GM12878 (cell line): ENCODE data around the gene ARL3. TPM values are rescaled to one million over a fixed set of nuclear protein-coding genes. Genes with fewer than 3 reads are reported as not detected.

Experiments
- ATAC-seq: fragments of 200-7000 bp; cut with Tn5 transposase; 3 replicates; pipeline ENCODE4 v1.9.1; 2020; ENCODE audit warnings: mild to moderate bottlenecking, moderate library complexity
- BruUV-seq: library from RNA; stranded (reverse); fragments of 400-500 nt; replicated peaks from 2 replicates; lab custom pipeline; 2021; lab: Mats Ljungman, UMichigan
- CTCF ChIA-PET: fragments of 300-600 bp; sonication (Branson Sonifier 250); formaldehyde crosslinking; extraction: SDS; loops from one replicate; lab custom pipeline; 2021; ENCODE audit warnings: inconsistent platforms; lab: Yijun Ruan, JAX
- POLR2A ChIA-PET: fragments of 350-600 bp; formaldehyde crosslinking; extraction: SDS; loops from one replicate; lab custom pipeline; 2021; ENCODE audit warnings: inconsistent platforms; lab: Charles Lee
- RAD21 ChIA-PET: fragments of 300-600 bp; sonication (Branson Sonifier 250); formaldehyde crosslinking; loops from one replicate; lab custom pipeline; 2023; ENCODE audit warnings: antibody characterized with exemption; ENCODE audit not compliant: unreplicated experiment; lab: Charles Lee
- SMC1A ChIA-PET: fragments of 300-600 bp; sonication (Branson Sonifier 250); formaldehyde crosslinking; loops from one replicate; lab custom pipeline; 2023; ENCODE audit not compliant: unreplicated experiment, uncharacterized antibody; lab: Charles Lee
- DNase-seq: peaks from one replicate; pipeline ENCODE4 v3.0.0-alpha.2; 2011; ENCODE audit warnings: low read depth, low spot score
- FAIRE-seq: peaks from 3 replicates; lab custom pipeline; 2011; peaks lifted over from hg19 to GRCh38; lab: Jason Lieb, UNC
- H2AFZ ChIP-seq: 2 replicates; pipeline ENCODE4 v1.6.0; 2011; ENCODE audit warnings: low read depth, low read length, control low read depth; ENCODE audit not compliant: control insufficient read depth
- H3K27ac ChIP-seq: 2 replicates; pipeline ENCODE4 v1.5.1; 2011; ENCODE audit warnings: control low read depth; ENCODE audit not compliant: control insufficient read depth, insufficient read depth
- H3K27me3 ChIP-seq, 2 experiments: replicated peaks in 1 of 2; 2 replicates each; pipeline versions ENCODE4 v1.6.0 to v1.6.1; 2011; ENCODE audit warnings: low read length in 1 of 2; ENCODE audit not compliant: control insufficient read depth in 2 of 2, insufficient read depth in 2 of 2
- H3K36me3 ChIP-seq, 2 experiments: 2 replicates each; pipeline ENCODE4 v1.5.1; 2011; ENCODE audit warnings: low read length in 1 of 2; ENCODE audit not compliant: control insufficient read depth in 2 of 2, insufficient read depth in 2 of 2
- H3K4me1 ChIP-seq: 2 replicates; pipeline ENCODE4 v1.6.1; 2011; ENCODE audit warnings: mild to moderate bottlenecking, low read length, moderate library complexity, mixed read lengths; ENCODE audit not compliant: control insufficient read depth, insufficient read depth
- H3K4me2 ChIP-seq: 2 replicates; pipeline ENCODE4 v1.6.0; 2011; ENCODE audit warnings: control low read depth; ENCODE audit not compliant: control insufficient read depth, insufficient read depth
- H3K4me3 ChIP-seq: fragments of 200-600 bp; sonication (generic); 2 replicates; pipeline ENCODE4 v1.5.1; 2016
- H3K79me2 ChIP-seq: 2 replicates; pipeline ENCODE4 v1.6.0; 2011; ENCODE audit warnings: low read length; ENCODE audit not compliant: control insufficient read depth, insufficient read depth
- H3K9ac ChIP-seq: 2 replicates; pipeline ENCODE4 v1.8.0; 2011; ENCODE audit warnings: low read length, control low read depth, mixed read lengths; ENCODE audit not compliant: control insufficient read depth, insufficient read depth
- H3K9me3 ChIP-seq: replicated peaks from 3 replicates; pipeline ENCODE4 v1.5.1; 2011; ENCODE audit warnings: mild to moderate bottlenecking, low read length; ENCODE audit not compliant: control insufficient read depth, insufficient read depth
- H4K20me1 ChIP-seq: 2 replicates; pipeline ENCODE4 v1.6.0; 2011; ENCODE audit not compliant: control insufficient read depth, insufficient read depth
- BHLHE40 ChIP-seq, 2 experiments: fragments of 450-650 bp in 1 of 2; IDR thresholded peaks; 2 replicates each; pipeline ENCODE4 v1.6.1; 2011 to 2017; ENCODE audit warnings: low read depth in 2 of 2, borderline replicate concordance in 1 of 2, improper control_type of control experiment in 1 of 2, low read length in 1 of 2, mild to moderate bottlenecking in 1 of 2
- ESRRA ChIP-seq: IDR thresholded peaks from 2 replicates; pipeline ENCODE4 v1.6.1; 2012; ENCODE audit warnings: mild to moderate bottlenecking, low read length, improper control_type of control experiment
- GATAD2B ChIP-seq: fragments of 450-650 bp; conservative IDR thresholded peaks from 2 replicates; pipeline ENCODE4 v1.6.1; 2017; ENCODE audit warnings: low read depth, mild to moderate bottlenecking, moderate library complexity
- IKZF1 ChIP-seq: fragments of 450-650 bp; conservative IDR thresholded peaks from 2 replicates; pipeline ENCODE4 v1.6.1; 2017; ENCODE audit warnings: antibody characterized with exemption, mild to moderate bottlenecking
- IKZF2 ChIP-seq, 2 experiments: fragments of 450-650 bp; IDR thresholded peaks; 2 replicates each; pipeline ENCODE4 v1.6.1; 2017; ENCODE audit warnings: mild to moderate bottlenecking in 2 of 2, moderate library complexity in 2 of 2
- KLF5 ChIP-seq: fragments of 450-650 bp; IDR thresholded peaks from 2 replicates; pipeline ENCODE4 v1.6.1; 2014; ENCODE audit warnings: mild to moderate bottlenecking; ENCODE audit not compliant: partially characterized antibody
- MEF2B ChIP-seq: fragments of 450-650 bp; IDR thresholded peaks from 2 replicates; pipeline ENCODE4 v1.6.1; 2018; ENCODE audit warnings: mild to moderate bottlenecking, moderate library complexity; ENCODE audit not compliant: partially characterized antibody, poor library complexity, severe bottlenecking
- RAD21 ChIP-seq: IDR thresholded peaks from 2 replicates; pipeline ENCODE4 v1.6.1; 2011; ENCODE audit warnings: mild to moderate bottlenecking, low read depth, low read length, moderate library complexity; ENCODE audit not compliant: insufficient read depth
- SMC3 ChIP-seq: IDR thresholded peaks from 2 replicates; pipeline ENCODE4 v1.6.1; 2011; ENCODE audit warnings: low read length, improper control_type of control experiment, borderline replicate concordance
- SREBF1 ChIP-seq: IDR thresholded peaks from 2 replicates; pipeline ENCODE4 v1.6.1; 2012; ENCODE audit warnings: mild to moderate bottlenecking, low read length
- TCF12 ChIP-seq: IDR thresholded peaks from 2 replicates; pipeline ENCODE4 v1.6.1; 2011; ENCODE audit warnings: low read depth, mild to moderate bottlenecking, low read length
- YY1 ChIP-seq: IDR thresholded peaks from 2 replicates; pipeline ENCODE4 v1.6.1; 2011; ENCODE audit warnings: low read depth, mild to moderate bottlenecking, low read length
- ZZZ3 ChIP-seq: IDR thresholded peaks from 2 replicates; pipeline ENCODE4 v1.6.1; 2011; ENCODE audit warnings: low read depth; ENCODE audit not compliant: control insufficient read depth, insufficient read length
- WGBS: methylation state at CpG from one replicate; pipeline ENCODE4 v1.1.6; 2016; ENCODE audit warnings: low lambda C conversion rate; ENCODE audit not compliant: insufficient replicate concordance, insufficient coverage; ENCODE audit errors: missing lambda C conversion rate; 5-methylcytosine and 5-hydroxymethylcytosine counted together
- in situ Hi-C: fragments of 300-500 bp; cut with MboI; formaldehyde crosslinking; loops from 9 replicates; pipeline ENCODE4 v1.14.3; 2018; ENCODE audit warnings: mixed read lengths
- intact Hi-C: fragments of 100-400 bp; cut with micrococcal nuclease; formaldehyde crosslinking; loops from one replicate; pipeline ENCODE4 v1.14.2; 2022; ENCODE audit not compliant: unreplicated experiment
- polyA plus RNA-seq, 11 experiments: library from polyadenylated mRNA; depleted of rRNA in 4 of 11; unstranded in 6 of 11; stranded (reverse) in 5 of 11; fragments of >200 nt; fragmentation: Nextera tagmentation in 4 of 11; fragmentation: Illumina TruSeq in 1 of 11; extraction: Ambion mirVana in 4 of 11; extraction: Trizol in 1 of 11; gene quantifications; 1 replicate in 1 of 11; 2 replicates in 10 of 11; pipeline versions ENCODE4 v1.2.1 to v1.2.3, GENCODE V29; 2011 to 2016; ENCODE audit warnings: inconsistent platforms in 2 of 11, missing spikeins in 2 of 11, low read depth in 1 of 11
- total RNA-seq, 4 experiments: library from RNA; depleted of rRNA in 3 of 4; stranded (reverse); fragments of >200 nt in 3 of 4; fragmentation: Illumina TruSeq in 1 of 4; extraction: Trizol in 1 of 4; gene quantifications; 2 replicates each; pipeline versions ENCODE4 v1.2.1 to v1.2.3, GENCODE V29; 2013 to 2021
- TF ChIP-seq, protein P1 (sequence below), 3 experiments: IDR thresholded peaks in 2 of 3; conservative IDR thresholded peaks in 1 of 3; 2 replicates each; pipeline ENCODE4 v1.5.1; 2011; ENCODE audit warnings: low read depth in 3 of 3, low read length in 3 of 3, mild to moderate bottlenecking in 3 of 3, control low read depth in 2 of 3, moderate library complexity in 2 of 3, inconsistent platforms in 1 of 3, mixed read lengths in 1 of 3; ENCODE audit not compliant: control insufficient read depth in 2 of 3, insufficient read depth in 1 of 3; ENCODE audit errors: extremely low read depth in 1 of 3
- TF ChIP-seq, protein P2 (sequence below): fragments of 450-650 bp; IDR thresholded peaks from 2 replicates; pipeline ENCODE4 v1.6.1; 2017; ENCODE audit warnings: borderline replicate concordance

The ARL3 gene
- total and polyA plus RNA-seq, 10 of the 15 experiments (the other 5 are each of a cell fraction or from before 2014, with no cell fraction given) = 4.9 to 26.1 (median 11.0) TPM

DNA sequence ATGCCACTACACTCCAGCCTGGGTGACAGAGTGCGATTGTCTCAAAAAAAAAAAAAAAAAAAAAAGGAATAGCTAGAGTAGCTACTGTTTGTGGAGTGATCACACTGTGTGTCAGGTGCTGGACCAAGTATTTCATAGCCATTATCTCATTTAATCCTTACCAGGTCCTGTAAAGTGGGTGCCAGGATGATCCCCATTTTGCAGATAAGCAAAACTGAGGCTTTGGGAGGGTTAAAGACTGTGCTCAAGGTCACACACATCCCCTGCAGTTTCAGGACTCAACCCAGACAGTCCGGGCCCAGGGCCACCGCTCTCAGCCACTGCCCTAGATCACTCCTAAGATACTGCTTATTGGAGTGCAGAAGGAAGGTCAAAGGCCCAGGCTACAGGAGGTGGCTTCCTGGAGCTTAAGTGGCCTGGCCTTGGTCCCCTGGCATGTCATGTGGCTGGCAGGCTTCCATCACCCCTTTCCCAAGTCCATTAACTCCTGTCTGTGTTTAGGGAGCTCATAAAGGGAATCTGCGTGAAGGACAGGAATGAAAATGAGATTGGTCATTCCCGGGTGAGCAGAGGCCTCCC is 17.1 kb upstream of the ARL3 start (continued):
- no peak for TF ChIP-seq ZZZ3

DNA sequence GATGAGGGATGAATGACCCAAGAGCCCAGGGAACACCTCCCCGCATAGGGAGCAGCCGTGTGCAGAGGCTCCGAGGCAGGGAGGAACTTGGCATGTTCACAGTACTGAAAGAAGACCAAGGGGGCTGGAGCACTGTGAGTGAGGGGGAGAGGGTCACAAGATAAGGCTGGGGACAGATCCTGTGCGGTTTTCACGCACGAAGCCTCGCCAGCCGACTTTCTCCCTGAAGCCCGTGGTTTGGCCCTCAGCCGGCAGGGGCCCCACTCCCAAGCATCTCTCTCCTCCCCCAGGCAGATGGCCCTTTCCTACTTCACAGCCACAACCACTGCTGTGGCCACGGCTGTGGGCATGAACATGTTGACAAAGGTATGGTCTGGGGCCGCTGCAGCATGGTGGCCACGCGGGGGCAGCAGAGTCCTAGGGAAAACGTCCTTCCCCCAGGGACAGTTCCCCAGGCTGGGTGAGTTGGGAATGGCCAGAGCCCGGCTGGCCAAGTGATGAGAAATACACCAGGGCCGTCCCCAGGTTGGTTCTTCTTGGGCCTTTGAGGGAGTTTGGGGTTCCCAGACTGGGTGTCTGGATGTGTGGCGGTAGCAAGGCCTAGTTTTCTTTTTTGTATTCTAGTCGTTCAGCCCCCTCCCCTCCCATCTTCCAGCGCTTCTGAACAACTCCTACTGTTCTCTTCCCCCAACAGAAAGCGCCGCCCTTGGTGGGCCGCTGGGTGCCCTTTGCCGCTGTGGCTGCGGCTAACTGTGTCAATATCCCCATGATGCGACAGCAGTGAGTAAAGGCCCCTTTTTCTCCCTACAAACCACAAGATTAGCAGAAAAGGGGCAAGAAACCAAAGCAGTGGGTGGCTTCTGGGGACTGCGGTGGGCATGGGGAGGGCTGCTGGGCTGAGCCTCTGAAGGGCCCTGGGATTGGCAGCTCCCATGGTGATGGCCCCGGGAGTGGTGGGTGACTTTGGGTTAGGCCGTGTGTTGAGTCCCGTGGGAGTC is 15.1 kb upstream of the ARL3 start:
- H3K4me2 ChIP-seq = no peak overlapping the region
- H3K27ac ChIP-seq = no peak overlapping the region
- peaks cover 10 to 18% of the 10 kb centered on the region in 2 experiments; a peak in 3 of 4 replicates for H3K36me3 ChIP-seq
- no peaks in the 10 kb centered on the region for H3K79me2 ChIP-seq
- no peak for DNase-seq
- ChIA-PET RAD21 (interaction anchor here (0.8 kb wide), 1 partner anchor 172 kb away, joined by 3 read pairs; no protein-coding TSS in a partner anchor), POLR2A (interaction anchor here (0.6 kb wide), 1 partner anchor 8 kb away, joined by 3 read pairs; no protein-coding TSS in a partner anchor), CTCF (interaction anchor here (1.0 to 2.9 kb wide), 6 partner anchors 8 to 182 kb away, joined by 3 to 9 read pairs (median 4); partner anchors contain the start of genes ARL3 and SFXN2), SMC1A (no interaction called here)
- 66% methylated on average over 30 of the region's 30 CpGs for WGBS
- peak; percentile 99 for ATAC-seq
- no peaks in the 10 kb centered on the region for H3K9me3 ChIP-seq
- FAIRE-seq = peak; percentile 38
- no peak overlapping the region for H3K9ac ChIP-seq
- H4K20me1 ChIP-seq = no peaks in the 10 kb centered on the region
- H2AFZ ChIP-seq = no peak overlapping the region
- in situ Hi-C loops = loop anchor here (5.0 kb wide), 1 partner anchor 173 kb away; no protein-coding TSS in a partner anchor
- intact Hi-C loops = loop anchor here (1.0 to 10.0 kb wide), 3 partner anchors 108 to 335 kb away; partner anchors contain the start of gene CYP17A1
- H3K4me3 ChIP-seq = no peak overlapping the region
- no TSS peak for BruUV-seq
- H3K27me3 ChIP-seq = no peaks in the 10 kb centered on the region
- no peaks in the 10 kb centered on the region for H3K4me1 ChIP-seq
- no peak; the same call in 1 of the 2 replicates for TF ChIP-seq GATAD2B
- TF ChIP-seq, protein P1, sequence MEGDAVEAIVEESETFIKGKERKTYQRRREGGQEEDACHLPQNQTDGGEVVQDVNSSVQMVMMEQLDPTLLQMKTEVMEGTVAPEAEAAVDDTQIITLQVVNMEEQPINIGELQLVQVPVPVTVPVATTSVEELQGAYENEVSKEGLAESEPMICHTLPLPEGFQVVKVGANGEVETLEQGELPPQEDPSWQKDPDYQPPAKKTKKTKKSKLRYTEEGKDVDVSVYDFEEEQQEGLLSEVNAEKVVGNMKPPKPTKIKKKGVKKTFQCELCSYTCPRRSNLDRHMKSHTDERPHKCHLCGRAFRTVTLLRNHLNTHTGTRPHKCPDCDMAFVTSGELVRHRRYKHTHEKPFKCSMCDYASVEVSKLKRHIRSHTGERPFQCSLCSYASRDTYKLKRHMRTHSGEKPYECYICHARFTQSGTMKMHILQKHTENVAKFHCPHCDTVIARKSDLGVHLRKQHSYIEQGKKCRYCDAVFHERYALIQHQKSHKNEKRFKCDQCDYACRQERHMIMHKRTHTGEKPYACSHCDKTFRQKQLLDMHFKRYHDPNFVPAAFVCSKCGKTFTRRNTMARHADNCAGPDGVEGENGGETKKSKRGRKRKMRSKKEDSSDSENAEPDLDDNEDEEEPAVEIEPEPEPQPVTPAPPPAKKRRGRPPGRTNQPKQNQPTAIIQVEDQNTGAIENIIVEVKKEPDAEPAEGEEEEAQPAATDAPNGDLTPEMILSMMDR (IDR thresholded peaks at IDR 0.05 in 2 of 3, conservative IDR thresholded peaks at IDR 0.05 in 1 of 3; ENCODE audit: control insufficient read depth in 2 of 3, extremely low read depth in 1 of 3, insufficient read depth in 1 of 3, low read depth in 3 of 3, low read length in 3 of 3) = peak; percentile 87 to 92 (median 88)
- TF ChIP-seq, protein P2, sequence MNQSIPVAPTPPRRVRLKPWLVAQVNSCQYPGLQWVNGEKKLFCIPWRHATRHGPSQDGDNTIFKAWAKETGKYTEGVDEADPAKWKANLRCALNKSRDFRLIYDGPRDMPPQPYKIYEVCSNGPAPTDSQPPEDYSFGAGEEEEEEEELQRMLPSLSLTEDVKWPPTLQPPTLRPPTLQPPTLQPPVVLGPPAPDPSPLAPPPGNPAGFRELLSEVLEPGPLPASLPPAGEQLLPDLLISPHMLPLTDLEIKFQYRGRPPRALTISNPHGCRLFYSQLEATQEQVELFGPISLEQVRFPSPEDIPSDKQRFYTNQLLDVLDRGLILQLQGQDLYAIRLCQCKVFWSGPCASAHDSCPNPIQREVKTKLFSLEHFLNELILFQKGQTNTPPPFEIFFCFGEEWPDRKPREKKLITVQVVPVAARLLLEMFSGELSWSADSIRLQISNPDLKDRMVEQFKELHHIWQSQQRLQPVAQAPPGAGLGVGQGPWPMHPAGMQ = no peak
- TF ChIP-seq KLF5 = no peak
- TF ChIP-seq ESRRA = no peak
- peak; percentile 82 for TF ChIP-seq SMC3
- no peak for TF ChIP-seq TCF12
- peak; percentile 28 to 59; a peak in 2 of 4 replicates for TF ChIP-seq IKZF2 (IDR thresholded peaks at IDR 0.05)
- peak; percentile 67 for TF ChIP-seq IKZF1
- TF ChIP-seq BHLHE40 (IDR thresholded peaks at IDR 0.05; ENCODE audit: borderline replicate concordance in 1 of 2, low read depth in 2 of 2, low read length in 1 of 2) = peak; percentile 7 to 28; a peak in 1 of 4 replicates
- TF ChIP-seq RAD21 = peak; percentile 78
- TF ChIP-seq SREBF1 = no peak
- TF ChIP-seq YY1 = 0 out of 2 replicates have a peak, but pooled peaks have one; percentile 28
- TF ChIP-seq MEF2B = peak; percentile 46
